RWPE1 (cell line): ENCODE measurements around the gene CACYBP.

Experiments used
- CTCF ChIA-PET: fragments of 350-600 bp; sonication (Branson Sonifier 250); formaldehyde crosslinking; extraction: SDS; loops from one replicate; lab custom pipeline; 2021; lab: Yijun Ruan, JAX
- POLR2A ChIA-PET: fragments of 400-600 bp; formaldehyde crosslinking; extraction: SDS; loops from one replicate; lab custom pipeline; 2020; ENCODE audit warnings: antibody characterized with exemption; ENCODE audit not compliant: low non-redundant PET; lab: Yijun Ruan, JAX
- DNase-seq: peaks from one replicate; pipeline ENCODE4 v3.0.0; 2012; ENCODE audit warnings: low spot score
- H3K27ac ChIP-seq: fragments of 450-650 bp; 2 replicates; pipeline ENCODE4 v1.5.1; 2017
- CTCF ChIP-seq: fragments of 450-650 bp; conservative IDR thresholded peaks from 2 replicates; pipeline ENCODE4 v1.5.1; 2017; ENCODE audit warnings: low read depth, mild to moderate bottlenecking

The CACYBP gene

GRCh38 chr1:175054736-175055135, 55.0 kb downstream of the CACYBP start:
- TF ChIP-seq CTCF, result no peak
- H3K27ac ChIP-seq, result no peak overlapping the region
- POLR2A ChIA-PET, result no interaction called here
- no peak for DNase-seq
- CTCF ChIA-PET, result interaction anchor here (0.6 to 1.1 kb wide), 2 partner anchors 10 to 405 kb away, joined by 4 read pairs; no protein-coding TSS in a partner anchor
